Peyer's patch (tissue), 4 donors: ENCODE results near the gene HDAC9.

Source experiments
- POLR2A ChIP-seq, 2 donors: fragments of 450-650 bp; IDR thresholded peaks; one replicate each; pipeline ENCODE4 v1.5.1; 2017; ENCODE audit warnings: antibody characterized with exemption in 2 of 2, mild to moderate bottlenecking in 2 of 2, moderate library complexity in 2 of 2
- TF ChIP-seq, protein P1 (sequence below), 6 experiments: fragments of 450-650 bp in 4 of 6; fragments of 200-600 bp in 2 of 6; sonication (generic) in 1 of 6; IDR thresholded peaks; one replicate each; pipeline ENCODE4 v1.5.1; 2017 to 2019; ENCODE audit warnings: antibody characterized with exemption in 6 of 6, mild to moderate bottlenecking in 3 of 6, moderate library complexity in 1 of 6

DNA sequence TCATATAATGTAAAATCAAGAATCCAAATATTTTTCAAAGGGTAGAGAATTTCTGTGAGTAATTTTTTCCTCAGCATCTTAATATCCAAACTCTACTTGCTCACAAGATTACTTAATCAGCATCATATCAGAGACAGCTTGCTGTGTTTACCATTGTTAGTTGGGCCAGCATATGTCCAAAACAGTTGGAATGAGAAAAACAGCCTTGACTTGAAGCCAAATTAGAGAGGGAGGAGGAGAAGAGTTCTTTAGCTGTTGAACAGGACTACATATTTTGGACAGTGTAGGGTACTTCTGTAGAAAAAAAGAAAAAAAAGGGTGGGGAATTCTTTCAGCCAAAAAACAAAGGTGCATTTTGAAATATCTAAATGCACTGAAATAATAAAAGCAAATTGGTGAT is 69.8 kb downstream of the HDAC9 start:
- TF ChIP-seq, protein P1, sequence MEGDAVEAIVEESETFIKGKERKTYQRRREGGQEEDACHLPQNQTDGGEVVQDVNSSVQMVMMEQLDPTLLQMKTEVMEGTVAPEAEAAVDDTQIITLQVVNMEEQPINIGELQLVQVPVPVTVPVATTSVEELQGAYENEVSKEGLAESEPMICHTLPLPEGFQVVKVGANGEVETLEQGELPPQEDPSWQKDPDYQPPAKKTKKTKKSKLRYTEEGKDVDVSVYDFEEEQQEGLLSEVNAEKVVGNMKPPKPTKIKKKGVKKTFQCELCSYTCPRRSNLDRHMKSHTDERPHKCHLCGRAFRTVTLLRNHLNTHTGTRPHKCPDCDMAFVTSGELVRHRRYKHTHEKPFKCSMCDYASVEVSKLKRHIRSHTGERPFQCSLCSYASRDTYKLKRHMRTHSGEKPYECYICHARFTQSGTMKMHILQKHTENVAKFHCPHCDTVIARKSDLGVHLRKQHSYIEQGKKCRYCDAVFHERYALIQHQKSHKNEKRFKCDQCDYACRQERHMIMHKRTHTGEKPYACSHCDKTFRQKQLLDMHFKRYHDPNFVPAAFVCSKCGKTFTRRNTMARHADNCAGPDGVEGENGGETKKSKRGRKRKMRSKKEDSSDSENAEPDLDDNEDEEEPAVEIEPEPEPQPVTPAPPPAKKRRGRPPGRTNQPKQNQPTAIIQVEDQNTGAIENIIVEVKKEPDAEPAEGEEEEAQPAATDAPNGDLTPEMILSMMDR (IDR thresholded peaks at IDR 0.05): no peak
- TF ChIP-seq POLR2A (IDR thresholded peaks at IDR 0.05): no peak
